ENCODE measurements around the gene SSH2.

DNA sequence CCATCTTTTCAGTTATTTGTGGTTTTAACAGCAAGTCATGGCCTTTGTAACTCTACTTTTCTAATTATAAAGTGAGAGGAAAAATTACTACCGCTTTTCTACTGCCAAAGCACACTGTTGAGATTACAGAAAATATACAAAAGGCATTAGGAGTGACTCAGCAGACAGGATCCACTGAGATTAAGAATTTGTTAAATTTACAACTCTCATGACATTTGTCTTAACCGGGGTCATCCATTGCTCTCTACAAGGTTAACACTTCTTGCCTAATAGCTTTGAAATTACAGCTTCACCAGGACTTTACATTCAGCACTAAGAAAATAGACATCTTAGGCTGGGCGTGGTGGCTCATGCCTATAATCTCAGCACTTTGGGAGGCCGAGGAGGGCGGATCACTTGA is 93.4 kb downstream of the SSH2 start:
- TF ChIP-seq ZFP30 (CRISPR knock-in tag; IDR thresholded peaks at IDR 0.05) (no peak), CSDC2 (CRISPR knock-in tag; IDR thresholded peaks at IDR 0.05) (no peak), PATZ1 (CRISPR knock-in tag; IDR thresholded peaks at IDR 0.05; ENCODE audit: borderline replicate concordance) (no peak), ZFP3 (CRISPR knock-in tag; IDR thresholded peaks at IDR 0.05) (no peak), ZNF565 (CRISPR knock-in tag; conservative IDR thresholded peaks at IDR 0.05; ENCODE audit: low read depth) (no peak), ARNTL (CRISPR knock-in tag; IDR thresholded peaks at IDR 0.05; ENCODE audit: borderline replicate concordance, low read depth) (no peak)
- TF ChIP-seq, protein P1, sequence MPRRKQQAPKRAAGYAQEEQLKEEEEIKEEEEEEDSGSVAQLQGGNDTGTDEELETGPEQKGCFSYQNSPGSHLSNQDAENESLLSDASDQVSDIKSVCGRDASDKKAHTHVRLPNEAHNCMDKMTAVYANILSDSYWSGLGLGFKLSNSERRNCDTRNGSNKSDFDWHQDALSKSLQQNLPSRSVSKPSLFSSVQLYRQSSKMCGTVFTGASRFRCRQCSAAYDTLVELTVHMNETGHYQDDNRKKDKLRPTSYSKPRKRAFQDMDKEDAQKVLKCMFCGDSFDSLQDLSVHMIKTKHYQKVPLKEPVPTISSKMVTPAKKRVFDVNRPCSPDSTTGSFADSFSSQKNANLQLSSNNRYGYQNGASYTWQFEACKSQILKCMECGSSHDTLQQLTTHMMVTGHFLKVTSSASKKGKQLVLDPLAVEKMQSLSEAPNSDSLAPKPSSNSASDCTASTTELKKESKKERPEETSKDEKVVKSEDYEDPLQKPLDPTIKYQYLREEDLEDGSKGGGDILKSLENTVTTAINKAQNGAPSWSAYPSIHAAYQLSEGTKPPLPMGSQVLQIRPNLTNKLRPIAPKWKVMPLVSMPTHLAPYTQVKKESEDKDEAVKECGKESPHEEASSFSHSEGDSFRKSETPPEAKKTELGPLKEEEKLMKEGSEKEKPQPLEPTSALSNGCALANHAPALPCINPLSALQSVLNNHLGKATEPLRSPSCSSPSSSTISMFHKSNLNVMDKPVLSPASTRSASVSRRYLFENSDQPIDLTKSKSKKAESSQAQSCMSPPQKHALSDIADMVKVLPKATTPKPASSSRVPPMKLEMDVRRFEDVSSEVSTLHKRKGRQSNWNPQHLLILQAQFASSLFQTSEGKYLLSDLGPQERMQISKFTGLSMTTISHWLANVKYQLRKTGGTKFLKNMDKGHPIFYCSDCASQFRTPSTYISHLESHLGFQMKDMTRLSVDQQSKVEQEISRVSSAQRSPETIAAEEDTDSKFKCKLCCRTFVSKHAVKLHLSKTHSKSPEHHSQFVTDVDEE (CRISPR knock-in tag; IDR thresholded peaks at IDR 0.05): no peak
- TF ChIP-seq, protein P2, sequence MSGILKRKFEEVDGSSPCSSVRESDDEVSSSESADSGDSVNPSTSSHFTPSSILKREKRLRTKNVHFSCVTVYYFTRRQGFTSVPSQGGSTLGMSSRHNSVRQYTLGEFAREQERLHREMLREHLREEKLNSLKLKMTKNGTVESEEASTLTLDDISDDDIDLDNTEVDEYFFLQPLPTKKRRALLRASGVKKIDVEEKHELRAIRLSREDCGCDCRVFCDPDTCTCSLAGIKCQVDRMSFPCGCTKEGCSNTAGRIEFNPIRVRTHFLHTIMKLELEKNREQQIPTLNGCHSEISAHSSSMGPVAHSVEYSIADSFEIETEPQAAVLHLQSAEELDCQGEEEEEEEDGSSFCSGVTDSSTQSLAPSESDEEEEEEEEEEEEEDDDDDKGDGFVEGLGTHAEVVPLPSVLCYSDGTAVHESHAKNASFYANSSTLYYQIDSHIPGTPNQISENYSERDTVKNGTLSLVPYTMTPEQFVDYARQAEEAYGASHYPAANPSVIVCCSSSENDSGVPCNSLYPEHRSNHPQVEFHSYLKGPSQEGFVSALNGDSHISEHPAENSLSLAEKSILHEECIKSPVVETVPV (CRISPR knock-in tag; IDR thresholded peaks at IDR 0.05): no peak
